Measurements from ENCODE around the gene CRTC1. TPM values are rescaled to one million over a fixed set of nuclear protein-coding genes. Genes with fewer than 3 reads are reported as not detected.

CRTC1 gene
- total and polyA plus RNA-seq, 2 of the 13 experiments (the other 11 are each of a cell fraction or from before 2014, with no cell fraction given), result 2.0 to 2.7 TPM

GRCh38 chr19:18665771-18666202 is 17.7 kb upstream of the CRTC1 start:
- WGBS (ENCODE audit: low lambda C conversion rate), result 96% methylated on average over 11 of the region's 22 CpGs
- H3K27ac ChIP-seq (ENCODE audit: extremely low read length, insufficient read depth, low read length), result no peak overlapping the region
- CTCF ChIA-PET (ENCODE audit: low intra/inter-chr PET ratio, low total read pairs), result no interaction called here
- peaks cover 6 to 7% of the 10 kb centered on the region in 2 experiments; a peak in 3 of 5 replicates for H3K36me3 ChIP-seq (replicated peaks in 1 of 2; ENCODE audit: control insufficient read depth in 1 of 2, insufficient read depth in 2 of 2, low read length in 2 of 2)
- POLR2A ChIA-PET, result no interaction called here
- no peaks in the 10 kb centered on the region for H3K27me3 ChIP-seq (ENCODE audit: control insufficient read depth in 1 of 2, insufficient read depth in 2 of 2, low read length in 2 of 2)
- peaks cover 10% of the 10 kb centered on the region for H3K4me1 ChIP-seq (ENCODE audit: insufficient read depth, low read length)
- H2AFZ ChIP-seq (ENCODE audit: low read length), result no peak overlapping the region
- intact Hi-C loops (cut with micrococcal nuclease; ENCODE audit: unreplicated experiment), result no loop called here
- no peak for TF ChIP-seq PHB2 (IDR thresholded peaks at IDR 0.05; ENCODE audit: partially characterized antibody)
- TF ChIP-seq, protein P1, sequence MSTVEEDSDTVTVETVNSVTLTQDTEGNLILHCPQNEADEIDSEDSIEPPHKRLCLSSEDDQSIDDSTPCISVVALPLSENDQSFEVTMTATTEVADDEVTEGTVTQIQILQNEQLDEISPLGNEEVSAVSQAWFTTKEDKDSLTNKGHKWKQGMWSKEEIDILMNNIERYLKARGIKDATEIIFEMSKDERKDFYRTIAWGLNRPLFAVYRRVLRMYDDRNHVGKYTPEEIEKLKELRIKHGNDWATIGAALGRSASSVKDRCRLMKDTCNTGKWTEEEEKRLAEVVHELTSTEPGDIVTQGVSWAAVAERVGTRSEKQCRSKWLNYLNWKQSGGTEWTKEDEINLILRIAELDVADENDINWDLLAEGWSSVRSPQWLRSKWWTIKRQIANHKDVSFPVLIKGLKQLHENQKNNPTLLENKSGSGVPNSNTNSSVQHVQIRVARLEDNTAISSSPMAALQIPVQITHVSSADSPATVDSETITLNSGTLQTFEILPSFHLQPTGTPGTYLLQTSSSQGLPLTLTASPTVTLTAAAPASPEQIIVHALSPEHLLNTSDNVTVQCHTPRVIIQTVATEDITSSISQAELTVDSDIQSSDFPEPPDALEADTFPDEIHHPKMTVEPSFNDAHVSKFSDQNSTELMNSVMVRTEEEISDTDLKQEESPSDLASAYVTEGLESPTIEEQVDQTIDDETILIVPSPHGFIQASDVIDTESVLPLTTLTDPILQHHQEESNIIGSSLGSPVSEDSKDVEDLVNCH (CRISPR knock-in tag; IDR thresholded peaks at IDR 0.05), result no peak
- TF ChIP-seq, protein P2, sequence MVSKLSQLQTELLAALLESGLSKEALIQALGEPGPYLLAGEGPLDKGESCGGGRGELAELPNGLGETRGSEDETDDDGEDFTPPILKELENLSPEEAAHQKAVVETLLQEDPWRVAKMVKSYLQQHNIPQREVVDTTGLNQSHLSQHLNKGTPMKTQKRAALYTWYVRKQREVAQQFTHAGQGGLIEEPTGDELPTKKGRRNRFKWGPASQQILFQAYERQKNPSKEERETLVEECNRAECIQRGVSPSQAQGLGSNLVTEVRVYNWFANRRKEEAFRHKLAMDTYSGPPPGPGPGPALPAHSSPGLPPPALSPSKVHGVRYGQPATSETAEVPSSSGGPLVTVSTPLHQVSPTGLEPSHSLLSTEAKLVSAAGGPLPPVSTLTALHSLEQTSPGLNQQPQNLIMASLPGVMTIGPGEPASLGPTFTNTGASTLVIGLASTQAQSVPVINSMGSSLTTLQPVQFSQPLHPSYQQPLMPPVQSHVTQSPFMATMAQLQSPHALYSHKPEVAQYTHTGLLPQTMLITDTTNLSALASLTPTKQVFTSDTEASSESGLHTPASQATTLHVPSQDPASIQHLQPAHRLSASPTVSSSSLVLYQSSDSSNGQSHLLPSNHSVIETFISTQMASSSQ (IDR thresholded peaks at IDR 0.05; ENCODE audit: low read depth), result no peak
- TF ChIP-seq, protein P2 (CRISPR knock-in tag; IDR thresholded peaks at IDR 0.05; ENCODE audit: borderline replicate concordance), result no peak
- TF ChIP-seq ZNF317 (CRISPR knock-in tag; IDR thresholded peaks at IDR 0.05), result no peak
- TF ChIP-seq ZSCAN29 (CRISPR knock-in tag; conservative IDR thresholded peaks at IDR 0.05), result no peak
- TF ChIP-seq FOXJ3 (CRISPR knock-in tag; IDR thresholded peaks at IDR 0.05; ENCODE audit: borderline replicate concordance), result no peak
- TF ChIP-seq ZNF264 (CRISPR knock-in tag; IDR thresholded peaks at IDR 0.05), result no peak
- TF ChIP-seq ZFP1 (CRISPR knock-in tag; IDR thresholded peaks at IDR 0.05), result no peak
- H3K9me3 ChIP-seq (ENCODE audit: low read length), result no peaks in the 10 kb centered on the region
- in situ Hi-C loops (cut with HindIII; ENCODE audit: extremely low pct_ligation_motif_present, low pct_unique_long_range_greater_than_20kb), result no loop called here
- no peak for DNase-seq (ENCODE audit: low spot score)
- ATAC-seq, result no peak
- H4K20me1 ChIP-seq (ENCODE audit: insufficient read depth, low read length), result no peaks in the 10 kb centered on the region
- no TSS peak for BruUV-seq (replicated peaks)
- FAIRE-seq, result no peak
- no peak overlapping the region for H3K4me2 ChIP-seq (ENCODE audit: low read depth, low read length)
- no peak overlapping the region for H3K9ac ChIP-seq (ENCODE audit: insufficient read depth, low read depth, low read length)
- H3K4me3 ChIP-seq (replicated peaks in 1 of 3; ENCODE audit: insufficient read depth in 1 of 3, low read depth in 2 of 3, low read length in 3 of 3), result no peak overlapping the region
- no peaks in the 10 kb centered on the region for H3K79me2 ChIP-seq (ENCODE audit: insufficient read depth, low read length)

Measured in HepG2 (cell line).